ENCODE measurements around the gene EXOC6B.
A peak's percentile ranks its signal among the peaks of the same experiment; 100 is the strongest.

The EXOC6B gene

DNA sequence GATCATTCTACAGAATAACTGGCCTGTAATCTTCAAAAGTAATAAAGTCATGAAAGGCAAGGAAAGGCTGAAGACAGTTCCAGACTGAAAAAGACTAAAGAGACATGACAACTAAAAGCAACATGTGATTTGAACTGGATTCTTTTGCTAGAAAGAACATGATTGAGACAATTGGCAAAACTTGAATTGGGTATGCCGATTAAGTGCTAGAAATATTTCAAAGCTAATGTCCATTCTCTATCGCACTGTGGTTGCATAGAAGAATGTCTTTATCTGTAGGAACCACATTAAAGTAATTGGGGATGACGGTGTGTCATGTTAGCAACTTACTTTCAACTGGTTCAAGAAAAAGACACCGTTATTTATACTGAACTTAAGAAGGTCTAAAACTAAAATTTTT is 98.5 kb downstream of the EXOC6B start:
- DNase-seq, result no peak

DNA sequence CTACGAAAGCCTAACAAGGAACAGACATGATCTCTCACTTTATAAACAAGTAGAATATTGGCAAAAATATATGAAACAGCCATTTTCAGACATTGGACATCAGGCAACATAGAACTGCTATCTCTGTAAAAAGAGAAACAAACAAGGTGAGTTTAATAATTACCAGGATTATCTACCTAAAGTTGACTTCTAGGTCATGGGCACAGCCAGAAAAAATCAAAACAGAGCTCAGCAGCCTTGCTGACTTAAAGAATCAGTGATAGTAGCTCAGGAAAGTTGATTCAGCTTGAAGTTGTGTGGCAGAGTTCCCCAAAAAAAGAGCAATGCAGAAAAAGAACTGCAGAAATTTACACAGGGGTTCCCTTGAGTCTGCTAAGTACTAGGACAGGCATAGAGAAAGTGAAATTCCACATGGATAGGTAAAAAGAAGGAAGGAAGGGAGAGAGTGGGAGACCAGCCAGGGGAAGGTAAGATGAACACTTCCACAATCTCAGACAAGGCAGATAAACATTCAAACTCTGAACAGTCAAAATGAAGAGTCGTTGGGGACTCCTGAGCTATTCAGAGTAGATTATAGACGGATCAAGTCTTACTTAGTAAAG is 102.0 kb downstream of the EXOC6B start:
- no peak for DNase-seq

DNA sequence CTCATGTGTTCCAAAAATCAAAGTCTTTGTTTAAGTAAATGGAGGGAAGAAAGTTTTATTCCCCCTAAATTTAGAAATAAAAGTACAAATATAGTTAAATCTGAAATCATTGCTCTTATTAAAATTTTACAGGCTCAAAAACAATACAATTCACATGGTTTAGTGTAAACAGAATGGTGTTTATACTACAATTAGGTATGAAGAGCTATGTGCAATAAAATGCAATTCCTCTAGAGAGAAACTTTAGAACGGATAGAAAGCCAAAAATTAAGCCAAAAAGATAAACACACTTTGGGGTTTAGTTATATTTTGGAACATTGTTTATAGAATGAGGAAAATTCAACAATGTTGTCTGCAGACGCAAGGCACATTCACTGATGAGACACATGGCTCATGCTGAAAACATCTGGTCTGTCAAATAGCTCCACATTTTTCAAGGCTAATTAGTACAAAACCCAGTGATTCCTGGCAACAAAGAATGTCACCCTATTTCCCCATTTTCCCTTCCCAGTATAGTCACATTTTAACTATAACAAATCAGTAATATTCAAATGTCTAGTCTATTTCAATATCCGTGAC is 103.3 kb downstream of the EXOC6B start:
- DNase-seq, result no peak

DNA sequence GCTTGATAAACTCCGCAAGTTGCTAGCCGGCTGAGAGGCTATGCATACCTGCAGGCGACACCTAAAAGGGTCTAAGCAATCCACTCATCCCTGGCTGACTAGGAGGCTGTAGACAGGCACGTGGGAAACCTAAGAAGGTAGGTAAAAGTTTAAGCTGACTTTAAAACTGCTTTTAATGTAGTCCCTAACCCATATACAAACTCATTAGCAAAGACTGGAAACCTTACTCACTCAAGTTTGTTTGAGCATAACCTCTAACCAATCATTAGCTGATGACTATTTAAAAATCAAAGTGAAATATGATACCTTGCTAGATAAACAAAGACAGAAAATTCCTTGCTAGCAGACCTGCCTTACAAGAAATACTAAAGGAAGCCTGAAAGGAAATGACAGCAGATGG is 106.4 kb downstream of the EXOC6B start:
- no peak for DNase-seq

DNA sequence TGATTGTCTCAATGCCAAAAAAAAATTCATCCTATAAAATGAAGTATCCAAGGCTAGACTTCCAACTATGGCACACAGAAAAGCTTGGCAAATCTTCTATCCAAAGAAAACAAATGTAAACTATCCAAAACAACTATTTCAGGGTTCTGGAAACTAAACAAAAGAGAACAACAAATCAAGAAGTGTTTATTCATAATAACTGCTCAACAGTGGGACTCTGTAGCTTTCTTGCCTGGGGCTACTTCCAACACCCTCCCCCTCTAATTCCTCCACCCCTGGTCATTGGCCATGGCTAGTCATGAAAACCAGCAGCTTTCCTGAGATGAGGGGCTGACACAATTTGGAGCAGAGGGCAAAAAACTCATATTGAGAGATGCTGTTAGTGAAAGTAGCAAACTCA is 107.0 kb downstream of the EXOC6B start:
- no peak for DNase-seq

DNA sequence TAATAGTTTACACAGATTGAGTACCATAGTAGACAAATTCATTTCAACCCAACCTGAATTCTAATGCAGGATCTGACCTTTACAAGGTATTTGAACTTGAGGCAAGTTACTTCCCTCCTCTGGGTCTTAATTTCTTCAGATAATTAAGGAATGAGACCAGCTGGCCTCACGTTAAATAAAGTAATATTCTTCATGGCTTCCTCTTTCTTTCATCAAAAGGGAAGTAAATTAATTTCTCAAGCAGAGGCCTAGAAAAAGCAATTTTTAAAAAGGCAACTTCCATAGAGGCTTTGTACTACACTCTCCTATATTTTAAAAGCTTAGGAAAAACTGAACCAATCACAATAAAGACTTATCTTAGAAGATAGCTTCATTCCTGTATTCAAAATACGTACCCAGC is 109.2 kb downstream of the EXOC6B start:
- DNase-seq, result no peak

DNA sequence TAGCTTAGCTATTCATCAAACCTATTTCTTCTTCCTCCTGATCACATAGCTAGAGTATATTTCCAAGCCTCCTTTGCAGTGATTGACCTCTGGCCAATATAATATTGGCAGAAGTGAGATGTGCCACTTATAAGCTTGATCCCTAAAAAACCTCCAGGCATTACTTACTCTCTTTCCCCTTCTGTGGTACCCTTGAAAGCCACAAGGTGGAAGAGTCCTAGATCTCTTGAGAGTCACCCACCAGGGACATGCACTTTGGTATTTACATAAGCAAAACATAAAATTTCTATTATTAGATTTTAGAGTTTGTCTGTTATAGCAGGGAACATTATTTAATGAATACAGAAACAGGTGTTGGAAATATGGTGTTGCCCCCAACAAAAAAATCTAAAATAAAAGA is 112.0 kb downstream of the EXOC6B start:
- no peak for DNase-seq

DNA sequence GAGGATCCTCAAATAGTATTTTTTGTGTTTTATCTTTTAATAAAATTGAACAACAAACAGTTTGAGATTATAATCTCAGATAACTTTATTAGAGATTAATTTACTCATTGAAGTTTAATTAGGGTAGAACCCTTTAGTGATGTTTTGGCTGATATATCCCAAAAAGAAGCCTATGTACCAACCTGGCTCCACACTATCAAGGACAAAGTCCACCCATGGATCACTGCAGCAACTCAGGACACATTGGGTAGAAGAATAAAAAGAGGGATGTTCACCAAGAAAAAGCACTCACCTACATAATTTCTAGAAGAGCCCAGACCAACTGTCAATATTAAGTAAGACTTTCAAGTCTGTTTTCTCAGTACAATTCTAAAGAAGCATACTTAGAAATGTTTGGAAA is 112.9 kb downstream of the EXOC6B start:
- no peak for DNase-seq

DNA sequence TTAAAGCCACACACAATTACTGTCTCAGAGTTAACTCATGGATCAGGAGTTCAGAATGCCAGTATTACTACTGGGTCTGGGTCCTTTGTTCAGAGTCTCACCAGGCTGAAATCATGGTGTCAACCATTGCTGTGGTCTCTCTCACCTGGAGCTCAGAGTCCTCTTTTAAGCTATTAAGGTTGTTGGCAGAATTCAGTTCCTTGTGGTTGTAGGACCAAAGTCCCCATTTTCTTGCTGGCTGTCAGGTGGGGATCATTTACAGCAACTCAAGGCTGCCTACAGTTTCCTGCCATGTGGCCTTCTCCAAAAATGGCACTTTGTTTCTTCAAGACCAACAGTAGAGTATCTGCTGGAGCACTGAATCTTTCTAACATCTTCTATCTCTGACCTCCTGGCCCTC is 113.5 kb downstream of the EXOC6B start:
- DNase-seq, result no peak

DNA sequence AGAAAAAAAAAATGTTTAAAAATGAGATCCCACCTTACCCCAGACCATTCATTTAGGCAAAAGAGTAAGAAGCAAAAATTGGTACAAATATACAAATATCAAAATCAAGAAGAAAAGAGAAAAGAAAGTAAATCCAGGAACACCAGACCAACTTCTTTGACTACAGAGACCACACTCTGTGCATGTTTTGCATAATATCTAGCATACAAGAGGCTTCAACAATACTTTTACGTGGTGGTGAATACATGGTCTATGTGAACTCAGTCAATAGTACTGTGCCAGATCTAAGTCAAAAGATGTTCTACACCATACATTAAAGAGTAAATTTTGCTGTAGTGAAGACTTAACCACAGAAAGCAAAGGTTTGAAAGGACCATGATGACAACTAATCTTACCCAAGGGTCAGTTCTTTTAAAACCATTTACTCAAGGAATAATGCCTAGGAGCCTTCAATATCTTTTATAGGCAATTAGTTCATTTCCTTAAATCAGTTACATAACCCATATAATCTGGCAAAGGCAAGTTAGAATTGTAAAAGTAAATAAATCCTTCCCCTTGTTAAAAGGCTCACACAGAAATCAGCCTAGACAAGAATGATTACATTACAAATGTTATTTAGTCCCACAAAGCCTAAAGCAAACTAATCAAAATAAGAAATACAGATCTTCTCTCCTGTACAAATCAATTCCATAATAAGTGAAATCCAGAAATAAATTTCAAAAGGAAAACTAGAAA is 115.2 kb downstream of the EXOC6B start:
- DNase-seq, result no peak

DNA sequence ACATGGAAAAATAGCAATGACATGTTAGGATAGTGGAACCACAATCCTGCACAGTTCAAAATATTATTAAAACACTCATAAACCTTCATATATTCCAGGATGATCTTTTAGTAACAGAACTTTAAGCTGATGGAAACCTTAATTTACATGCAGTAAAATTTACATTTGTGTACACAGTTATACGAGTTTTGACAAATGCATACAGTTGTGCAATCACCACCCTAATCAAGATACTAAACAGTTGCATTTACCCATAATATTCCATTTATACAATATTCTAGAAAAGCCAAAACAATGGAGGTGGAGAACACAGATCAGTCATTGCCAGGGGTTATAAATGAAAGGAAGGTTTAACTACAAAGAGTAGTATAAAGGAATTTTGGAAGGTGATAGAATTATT is 117.6 kb downstream of the EXOC6B start:
- DNase-seq, result no peak

DNA sequence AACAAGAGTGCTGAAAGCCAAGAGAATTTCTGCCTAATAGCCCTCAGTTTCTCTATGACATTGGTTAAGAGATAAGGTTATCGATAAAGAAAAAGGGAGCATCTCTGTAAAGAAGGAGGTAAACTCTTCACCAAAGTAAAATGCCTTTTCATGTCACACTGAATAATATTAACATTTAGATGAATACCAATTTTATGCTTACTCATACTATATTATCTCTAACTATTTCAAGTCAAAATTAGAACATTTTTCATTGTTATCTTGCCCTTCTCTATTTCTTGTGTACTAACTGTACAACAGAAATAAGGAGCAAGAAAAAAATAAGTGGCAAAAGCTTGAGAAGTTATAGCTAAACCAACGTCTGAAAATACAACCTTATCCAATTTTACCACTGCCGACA is 127.5 kb downstream of the EXOC6B start:
- DNase-seq, result no peak

DNA sequence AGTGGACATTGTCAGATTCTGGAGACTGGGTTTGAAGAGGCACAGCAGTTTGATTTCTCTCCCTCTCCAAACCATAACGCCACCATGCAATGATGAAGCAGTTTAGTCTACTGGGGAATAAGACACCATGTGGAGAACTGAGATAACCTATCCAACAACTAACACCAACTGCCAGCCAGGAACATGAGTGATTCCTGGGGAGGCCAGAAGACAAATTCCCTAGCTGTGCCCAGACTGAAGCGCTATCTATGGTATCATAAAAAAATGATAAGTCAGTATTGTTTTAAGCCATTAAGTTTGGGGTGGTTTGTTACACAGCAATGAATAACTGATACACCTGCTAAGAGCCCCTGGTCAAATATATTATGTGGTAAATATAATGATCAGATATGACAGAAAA is 129.3 kb downstream of the EXOC6B start:
- DNase-seq, result no peak

DNA sequence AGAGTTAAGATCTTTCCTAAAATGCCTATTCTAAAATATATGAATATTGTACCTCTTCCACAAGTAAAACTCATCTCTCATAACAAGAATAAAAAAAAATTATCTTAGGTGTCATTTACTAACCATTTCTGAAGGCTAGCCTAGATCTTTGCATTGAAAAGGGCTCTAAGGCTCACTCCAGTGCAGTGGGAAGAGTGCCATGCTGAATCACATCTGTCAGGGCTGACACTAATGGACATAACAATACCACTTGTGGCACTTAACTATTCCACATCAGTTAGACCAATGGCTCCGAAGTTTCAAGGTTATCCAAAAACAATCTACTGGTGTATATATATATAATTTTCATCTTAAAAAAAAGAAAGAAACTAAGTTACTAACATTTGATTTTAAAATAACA is 130.2 kb downstream of the EXOC6B start:
- DNase-seq, result no peak

DNA sequence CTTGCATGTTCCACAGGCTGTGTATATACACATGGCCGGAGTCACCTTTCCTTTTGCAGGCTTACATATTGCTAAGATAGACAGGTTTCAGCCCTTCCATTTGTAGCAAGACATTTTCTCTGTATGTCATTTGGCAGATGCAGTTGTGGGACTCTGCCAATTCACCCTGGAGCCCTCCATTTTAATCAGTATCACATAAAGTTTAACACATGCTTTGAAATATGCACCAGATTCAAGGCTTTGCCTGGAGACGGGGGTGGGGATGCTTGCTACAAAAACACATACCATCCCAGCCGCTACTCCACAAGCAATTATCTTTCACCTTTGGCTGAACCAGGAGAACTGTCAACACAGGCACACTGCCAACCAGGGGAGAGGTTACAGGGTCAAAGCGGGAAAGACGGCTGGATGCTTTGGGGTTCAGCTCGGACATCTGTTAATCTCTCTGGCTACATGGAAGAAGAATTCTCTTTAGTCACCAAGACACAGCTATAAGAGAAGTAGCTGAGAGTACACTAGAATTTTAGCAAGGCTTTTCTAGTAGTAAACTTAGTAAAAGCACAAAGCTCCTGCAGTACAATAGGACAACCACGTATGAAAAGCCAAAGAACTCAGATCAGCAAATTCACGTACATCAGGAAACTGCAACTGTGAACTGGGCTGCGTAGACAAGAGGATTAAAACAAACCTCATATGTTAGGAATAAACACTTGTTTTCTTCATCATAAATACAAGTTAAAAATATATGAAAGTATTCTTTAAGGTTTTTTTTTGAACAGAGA is 130.9 kb downstream of the EXOC6B start:
- DNase-seq, result peak; percentile 51

DNA sequence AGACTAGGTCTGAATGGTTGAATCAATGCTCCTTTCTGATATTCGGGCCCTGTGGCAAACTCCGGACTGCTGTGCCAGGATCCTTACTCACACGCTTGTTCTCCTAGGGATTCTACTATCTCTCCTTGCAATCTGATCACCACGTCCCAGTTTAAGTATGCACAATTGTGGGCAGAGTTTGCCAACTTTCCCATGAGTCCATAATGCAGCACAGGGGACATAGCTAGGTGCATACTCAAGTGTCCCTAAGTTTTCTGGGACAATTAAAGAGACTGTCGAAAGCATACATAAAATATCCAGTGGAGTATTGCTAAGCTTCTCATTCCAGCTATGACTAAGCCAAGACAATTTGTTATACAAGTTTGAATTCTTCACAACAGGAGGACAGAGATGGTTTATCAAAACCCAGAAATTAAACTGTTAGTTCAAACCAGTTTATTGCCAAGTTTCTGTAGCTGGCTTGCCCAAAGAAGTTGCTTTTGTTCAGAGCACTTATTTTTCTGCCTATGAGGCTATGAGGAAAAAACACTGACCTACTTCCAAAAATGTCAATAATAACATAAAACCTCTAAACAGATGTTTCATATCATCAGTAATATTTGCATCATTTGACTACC is 136.1 kb downstream of the EXOC6B start:
- no peak for DNase-seq

DNA sequence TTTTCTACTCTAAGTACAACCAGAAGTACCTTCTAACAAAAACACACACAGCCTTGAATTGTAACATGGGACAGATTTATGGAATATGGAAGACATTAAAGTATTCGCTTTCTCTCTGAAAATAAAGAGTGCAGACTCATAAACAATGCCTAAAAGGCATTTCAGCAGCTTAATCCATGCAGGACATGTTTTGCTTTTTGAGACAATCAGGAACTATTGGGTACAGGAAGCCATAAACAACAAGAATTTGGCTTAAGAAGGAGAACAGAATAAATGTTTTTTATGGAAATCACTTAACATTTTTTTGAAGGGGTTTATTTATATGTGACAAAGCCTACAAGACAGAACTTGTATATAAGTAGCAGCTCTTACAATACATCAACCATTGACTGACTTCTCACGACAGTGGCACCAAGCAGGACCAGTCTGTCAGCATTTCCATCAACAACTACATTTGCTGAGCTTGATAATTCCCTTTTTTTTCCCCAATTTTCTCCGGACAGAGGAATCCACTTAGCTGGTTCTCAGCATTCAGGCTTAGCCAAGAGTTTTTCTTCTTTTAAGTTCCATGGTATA is 140.1 kb downstream of the EXOC6B start:
- no peak for DNase-seq

DNA sequence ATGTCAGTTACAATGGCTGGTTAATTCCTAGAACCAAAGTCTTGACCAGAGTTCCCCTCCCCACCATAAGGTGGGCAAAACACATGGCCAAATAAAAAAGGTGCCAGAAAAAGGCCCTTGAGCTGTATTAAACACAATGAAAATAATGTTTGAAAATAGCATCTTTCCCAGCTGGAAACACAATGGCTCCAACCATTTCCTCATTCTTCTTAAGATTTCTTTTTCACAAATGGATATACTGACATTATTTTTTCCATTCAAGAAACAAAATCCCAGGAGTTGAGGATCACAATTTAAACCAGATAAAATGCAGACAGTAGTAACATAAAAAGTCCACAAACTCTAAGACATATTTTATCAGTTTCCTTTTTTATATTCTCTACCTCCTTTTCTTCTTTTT is 143.8 kb downstream of the EXOC6B start:
- no peak for DNase-seq

DNA sequence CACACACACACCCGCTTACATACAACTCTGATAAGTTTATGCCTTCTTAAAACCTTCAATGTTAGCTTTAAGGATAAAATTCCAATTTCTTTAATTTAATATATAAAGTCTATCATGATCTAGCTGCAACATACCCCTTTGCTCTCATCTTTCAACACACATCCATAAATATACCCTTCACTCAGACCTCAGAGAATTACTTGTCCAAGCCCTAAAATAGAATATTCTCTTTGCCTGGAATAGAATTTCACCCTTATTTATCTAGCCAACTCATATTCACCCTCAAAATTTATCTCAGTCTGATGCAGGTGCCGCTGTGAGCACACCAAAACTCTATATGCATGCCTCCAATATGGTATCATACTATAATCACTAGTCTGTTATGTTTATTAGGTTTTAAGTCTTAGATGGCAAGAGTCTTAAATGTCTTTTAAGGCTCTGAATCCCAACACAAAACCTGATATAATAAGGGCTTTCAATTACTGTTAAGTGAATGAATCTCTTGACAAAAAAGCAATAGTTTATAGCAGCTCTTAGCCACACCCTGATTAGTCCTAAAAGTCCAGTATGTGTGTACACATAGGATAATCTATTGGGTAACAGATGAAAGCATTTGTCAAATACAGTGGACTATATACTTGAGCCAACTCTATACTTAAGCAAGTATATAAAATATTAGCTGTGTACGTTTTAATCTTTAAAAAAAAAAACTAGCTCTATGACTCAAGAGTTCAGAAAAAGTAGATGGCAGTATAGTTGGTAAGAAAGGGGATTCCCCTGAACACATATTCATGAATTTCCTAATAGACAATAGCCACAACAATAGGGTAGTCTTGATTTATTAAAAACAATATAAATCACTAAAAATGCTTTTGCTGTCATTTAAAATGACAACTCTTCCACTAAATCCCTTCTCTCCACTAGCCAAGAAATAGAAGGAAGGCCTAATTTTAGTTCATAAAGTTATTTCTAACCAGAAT is 144.5 kb downstream of the EXOC6B start:
- no peak for DNase-seq

DNA sequence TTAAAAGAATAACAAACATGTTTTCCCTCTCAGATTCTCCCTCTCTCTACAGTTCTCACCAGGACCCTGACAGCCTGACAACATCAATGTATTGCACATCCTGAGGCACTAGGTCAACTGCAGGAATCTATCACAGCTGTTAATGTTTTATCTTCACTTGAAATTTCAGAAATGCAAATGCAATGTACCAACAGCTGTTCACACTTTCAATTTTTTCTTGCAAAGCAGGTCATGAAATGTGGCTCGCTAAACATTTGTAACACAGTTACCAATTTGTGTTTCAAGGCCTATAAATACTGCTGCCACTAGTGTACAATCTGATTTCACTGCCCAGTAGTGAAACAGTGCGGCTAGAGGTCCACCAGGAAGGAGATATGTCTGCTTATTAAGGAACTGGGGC is 147.8 kb downstream of the EXOC6B start:
- DNase-seq, result no peak

DNA sequence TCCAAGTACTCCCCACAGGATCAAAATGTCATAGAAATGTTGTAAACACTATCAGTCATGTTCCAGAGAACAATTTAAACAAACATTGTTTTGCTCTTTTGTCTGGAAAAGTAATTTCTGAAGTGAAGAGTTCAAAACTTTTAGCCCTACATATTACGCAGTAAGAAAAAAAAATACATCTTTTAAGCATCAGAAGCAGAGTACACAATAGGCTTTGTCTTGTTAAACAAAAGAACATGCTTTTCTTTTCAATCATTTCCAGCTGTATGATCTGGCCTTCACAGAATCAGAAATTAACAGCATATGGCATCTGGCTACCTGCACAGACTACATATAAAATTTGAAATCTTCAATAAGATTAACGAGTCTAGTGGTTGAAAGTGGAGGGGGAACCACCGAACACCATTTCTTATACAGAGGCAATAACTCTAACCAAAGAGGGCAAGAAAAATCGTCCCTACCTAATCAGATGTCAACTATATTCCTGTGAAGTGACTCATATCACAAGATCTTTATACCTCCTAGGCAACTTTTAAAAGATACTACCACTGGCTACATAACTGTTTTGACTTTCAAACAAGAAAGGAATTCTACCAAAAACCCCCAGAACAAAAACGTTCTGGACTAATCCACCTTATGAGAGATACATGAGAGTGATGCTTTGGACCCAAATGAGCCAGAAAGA is 149.3 kb downstream of the EXOC6B start:
- no peak for DNase-seq

Measured in NCI-H1417 treated with DMSO at 0.1 percent for 48 hours (cell line).